Glutamatergic neuron (in vitro differentiated cells): Measurements from ENCODE around the gene SLC26A1. TPM values are rescaled to one million over a fixed set of nuclear protein-coding genes. Genes with fewer than 3 reads are reported as not detected.

Experiments
- DNase-seq: peaks from one replicate; pipeline ENCODE4 v3.0.0; 2022
- H3K27ac Mint-ChIP-seq: one replicate; pipeline ENCODE4 v1.8.0; 2020; ENCODE audit warnings: mild to moderate bottlenecking, mixed read lengths, inconsistent platforms; ENCODE audit not compliant: unreplicated experiment
- H3K27me3 Mint-ChIP-seq: one replicate; pipeline ENCODE4 v1.8.0; 2020; ENCODE audit warnings: mild to moderate bottlenecking, moderate library complexity, mixed read lengths, inconsistent platforms; ENCODE audit not compliant: unreplicated experiment
- H3K36me3 Mint-ChIP-seq: one replicate; pipeline ENCODE4 v1.8.0; 2020; ENCODE audit warnings: mild to moderate bottlenecking, mixed read lengths, inconsistent platforms; ENCODE audit not compliant: unreplicated experiment
- H3K4me1 Mint-ChIP-seq: one replicate; pipeline ENCODE4 v1.8.0; 2020; ENCODE audit warnings: mild to moderate bottlenecking, low read depth, mixed read lengths, inconsistent platforms; ENCODE audit not compliant: unreplicated experiment
- H3K4me3 Mint-ChIP-seq: one replicate; pipeline ENCODE4 v1.8.0; 2020; ENCODE audit warnings: mild to moderate bottlenecking, mixed read lengths, inconsistent platforms; ENCODE audit not compliant: unreplicated experiment
- H3K9me3 Mint-ChIP-seq: one replicate; pipeline ENCODE4 v1.8.0; 2020; ENCODE audit warnings: mild to moderate bottlenecking, moderate library complexity, mixed read lengths, inconsistent platforms; ENCODE audit not compliant: unreplicated experiment
- total RNA-seq: library from RNA; stranded (reverse); fragmentation: NEBNext Ultra II Directional; extraction: Animal tissue kit (Norgen Biotek cat#: 25700); gene quantifications from one replicate; pipeline ENCODE4 v1.2.1, GENCODE V29; 2021; ENCODE audit not compliant: unreplicated experiment
- TF ChIP-seq, protein P1 (sequence below): fragments of 200-600 bp; sonication (generic); IDR thresholded peaks from one replicate; pipeline ENCODE4 v1.5.0; 2021; ENCODE audit not compliant: partially characterized antibody, unreplicated experiment

Gene SLC26A1
- total RNA-seq, 1 donor from 2014 or later: 0.54 TPM

DNA sequence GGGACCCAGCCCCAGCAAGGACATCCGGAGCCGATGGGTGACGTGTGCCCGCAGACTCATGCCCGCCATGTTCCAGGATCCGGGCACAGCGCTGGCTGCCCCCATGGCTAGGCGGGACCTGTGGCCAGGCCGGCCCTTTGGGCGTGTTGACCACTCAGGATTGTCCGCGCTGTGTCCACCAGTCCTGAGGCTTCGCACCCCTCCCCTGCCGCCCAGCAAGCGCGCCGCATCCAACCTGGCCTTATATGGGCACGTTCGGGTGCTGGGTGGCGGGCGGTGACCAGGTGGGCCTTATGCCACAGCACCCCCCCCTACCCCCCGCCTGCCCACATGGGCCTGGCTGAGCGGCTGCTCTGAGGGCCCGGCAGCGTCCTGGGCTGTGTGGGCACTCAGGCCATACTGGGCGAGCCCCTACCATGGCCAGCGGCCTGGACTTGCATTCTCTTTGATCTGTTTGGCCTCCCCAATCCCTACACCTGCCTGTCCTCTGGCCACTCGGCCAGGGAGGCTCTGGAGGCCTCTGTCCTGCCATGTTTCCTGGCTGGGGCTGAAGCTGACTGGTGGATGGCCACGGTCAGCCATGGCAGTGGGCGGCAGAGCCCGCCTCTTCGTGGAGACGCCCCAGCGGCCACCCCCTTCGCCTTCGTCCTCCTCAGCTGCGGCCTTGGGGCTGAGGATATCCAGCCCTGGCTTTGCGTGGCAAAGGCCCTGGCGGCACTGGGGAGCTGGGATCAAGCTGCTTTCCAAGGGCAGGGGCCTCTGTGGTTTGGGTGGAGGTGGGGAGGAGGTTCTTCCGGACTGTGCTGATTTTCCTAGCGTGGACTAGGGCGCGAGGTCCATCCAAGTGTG lies 20.2 kb upstream of the SLC26A1 start:
- Mint-ChIP-seq H3K4me3 (no peak overlapping the region), H3K27ac (no peak overlapping the region), H3K27me3 (peaks cover 5% of the 10 kb centered on the region), H3K4me1 (no peaks in the 10 kb centered on the region), H3K36me3 (no peaks in the 10 kb centered on the region), H3K9me3 (no peaks in the 10 kb centered on the region)
- no peak for DNase-seq
- TF ChIP-seq, protein P1, sequence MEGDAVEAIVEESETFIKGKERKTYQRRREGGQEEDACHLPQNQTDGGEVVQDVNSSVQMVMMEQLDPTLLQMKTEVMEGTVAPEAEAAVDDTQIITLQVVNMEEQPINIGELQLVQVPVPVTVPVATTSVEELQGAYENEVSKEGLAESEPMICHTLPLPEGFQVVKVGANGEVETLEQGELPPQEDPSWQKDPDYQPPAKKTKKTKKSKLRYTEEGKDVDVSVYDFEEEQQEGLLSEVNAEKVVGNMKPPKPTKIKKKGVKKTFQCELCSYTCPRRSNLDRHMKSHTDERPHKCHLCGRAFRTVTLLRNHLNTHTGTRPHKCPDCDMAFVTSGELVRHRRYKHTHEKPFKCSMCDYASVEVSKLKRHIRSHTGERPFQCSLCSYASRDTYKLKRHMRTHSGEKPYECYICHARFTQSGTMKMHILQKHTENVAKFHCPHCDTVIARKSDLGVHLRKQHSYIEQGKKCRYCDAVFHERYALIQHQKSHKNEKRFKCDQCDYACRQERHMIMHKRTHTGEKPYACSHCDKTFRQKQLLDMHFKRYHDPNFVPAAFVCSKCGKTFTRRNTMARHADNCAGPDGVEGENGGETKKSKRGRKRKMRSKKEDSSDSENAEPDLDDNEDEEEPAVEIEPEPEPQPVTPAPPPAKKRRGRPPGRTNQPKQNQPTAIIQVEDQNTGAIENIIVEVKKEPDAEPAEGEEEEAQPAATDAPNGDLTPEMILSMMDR: no peak

- peaks cover 5% of the 10 kb centered on the region for H3K9me3 Mint-ChIP-seq
- no peak overlapping the region for H3K27ac Mint-ChIP-seq
- TF ChIP-seq, protein P1: no peak
- H3K4me3 Mint-ChIP-seq: no peak overlapping the region
- H3K36me3 Mint-ChIP-seq: peaks cover 5% of the 10 kb centered on the region
- H3K4me1 Mint-ChIP-seq: peaks cover 3% of the 10 kb centered on the region
- peaks cover 9% of the 10 kb centered on the region for H3K27me3 Mint-ChIP-seq
- no peak for DNase-seq
These were observed 19.0 kb upstream of the SLC26A1 start for GRCh38 chr4:1012034-1012739.

- Mint-ChIP-seq H3K27me3 (peaks cover 12% of the 10 kb centered on the region), H3K36me3 (peaks cover 5% of the 10 kb centered on the region), H3K9me3 (peaks cover 5% of the 10 kb centered on the region), H3K27ac (no peak overlapping the region), H3K4me1 (peaks cover 3% of the 10 kb centered on the region), H3K4me3 (no peak overlapping the region)
- no peak for DNase-seq
- TF ChIP-seq, protein P1: no peak
These were observed 18.4 kb upstream of the SLC26A1 start for GRCh38 chr4:1011666-1012033.

DNA sequence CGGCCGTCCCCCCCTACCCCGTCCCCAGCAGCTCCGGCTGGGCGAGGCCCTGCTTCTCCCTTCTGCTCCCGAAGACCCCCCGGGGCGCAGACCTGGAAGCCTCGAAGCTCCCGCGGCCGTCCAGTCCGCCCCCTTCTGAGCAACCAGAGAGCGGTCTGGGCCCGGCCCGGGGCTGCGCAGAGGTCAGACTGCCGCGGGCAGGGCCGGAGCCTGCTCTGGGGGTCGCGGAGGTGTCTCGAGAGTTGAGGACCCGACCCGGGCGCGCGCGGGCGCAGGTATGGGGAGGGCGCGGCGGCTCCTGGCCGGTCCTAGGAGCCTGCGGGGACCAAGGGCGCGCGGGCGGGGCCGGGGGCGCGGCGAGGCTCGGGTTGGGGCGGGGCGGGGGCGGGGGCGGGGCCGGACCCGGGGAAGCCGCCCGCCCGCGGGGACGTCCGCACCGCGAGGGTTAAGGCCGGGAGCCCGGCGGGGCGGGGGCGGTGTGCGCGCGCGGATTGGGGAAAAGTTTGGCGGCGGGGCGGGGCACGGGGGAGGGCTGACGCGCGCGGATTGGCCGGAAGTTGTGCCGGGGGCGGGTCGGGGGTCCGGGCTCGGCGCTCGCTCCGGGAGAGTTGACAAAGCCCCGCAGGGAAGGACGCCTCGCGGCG lies 17.9 kb upstream of the SLC26A1 start, which contains the start of gene FGFRL1:
Gene FGFRL1, plus strand, starts transcription at position 605 of the 644 bp plus-strand sequence. CDS start 860 bp downstream, outside the sequence.
- Mint-ChIP-seq H3K9me3 (peaks cover 8% of the 10 kb centered on the region), H3K36me3 (peaks cover 5% of the 10 kb centered on the region), H3K27ac (no peak within 1 kb of the TSS), H3K4me3 (peak within 1 kb of the TSS; percentile 68), H3K4me1 (peaks cover 3% of the 10 kb centered on the region), H3K27me3 (peaks cover 12% of the 10 kb centered on the region)
- TF ChIP-seq, protein P1: no peak
- DNase-seq: peak; percentile 75
